ENCODE measurements around the gene RRAGC. TPM values are rescaled to one million over a fixed set of nuclear protein-coding genes. Genes with fewer than 3 reads are reported as not detected.

Gene RRAGC
- 19.4 TPM for polyA plus RNA-seq (2013, experiment 1 of 2)
- polyA plus RNA-seq (2013, experiment 2 of 2) = 18.9 TPM

GRCh38 chr1:38859561-38860453, at the start of gene RRAGC:
Gene RRAGC (minus strand): TSS chr1:38859772. CDS start chr1:38859646, 126 bp downstream.
- Histone ChIP-seq H3K4me3 (ENCODE audit: extremely low read depth, insufficient read depth, low read length, poor library complexity, severe bottlenecking) (peak within 1 kb of the TSS; percentile 85), H3K27ac (ENCODE audit: low read depth, low read length, severe bottlenecking) (peak within 1 kb of the TSS; percentile 19), H3K4me1 (ENCODE audit: control insufficient read depth, insufficient read depth, low read length, poor library complexity, severe bottlenecking) (no peaks in the 10 kb centered on the region), H3K9me3 (ENCODE audit: control insufficient read depth, low read length) (no peaks in the 10 kb centered on the region), H3K36me3 (ENCODE audit: control insufficient read depth, insufficient read depth, low read length) (peaks cover 31% of the 10 kb centered on the region)
- 1% methylated on average over 32 to 49 of the region's 70 CpGs for WGBS, 2 experiments (ENCODE audit: insufficient coverage in 2 of 2)

- H3K4me1 ChIP-seq (ENCODE audit: control insufficient read depth, insufficient read depth, low read length, poor library complexity, severe bottlenecking) = no peaks in the 10 kb centered on the region
- 91 to 93% methylated on average over 11 to 13 of the region's 13 CpGs for WGBS, 2 experiments (ENCODE audit: insufficient coverage in 2 of 2)
- H3K4me3 ChIP-seq (ENCODE audit: extremely low read depth, insufficient read depth, low read length, poor library complexity, severe bottlenecking) = no peak overlapping the region
- no peaks in the 10 kb centered on the region for H3K9me3 ChIP-seq (ENCODE audit: control insufficient read depth, low read length)
- no peaks in the 10 kb centered on the region for H3K36me3 ChIP-seq (ENCODE audit: control insufficient read depth, insufficient read depth, low read length)
- no peak overlapping the region for H3K27ac ChIP-seq (ENCODE audit: low read depth, low read length, severe bottlenecking)
Measured at GRCh38 chr1:38908821-38909220, 49.2 kb upstream of the RRAGC start.

GRCh38 chr1:38905985-38906384, 46.4 kb upstream of the RRAGC start:
- Histone ChIP-seq H3K27ac (ENCODE audit: low read depth, low read length, severe bottlenecking) (no peak overlapping the region), H3K4me1 (ENCODE audit: control insufficient read depth, insufficient read depth, low read length, poor library complexity, severe bottlenecking) (no peaks in the 10 kb centered on the region), H3K36me3 (ENCODE audit: control insufficient read depth, insufficient read depth, low read length) (no peaks in the 10 kb centered on the region), H3K4me3 (ENCODE audit: extremely low read depth, insufficient read depth, low read length, poor library complexity, severe bottlenecking) (no peak overlapping the region), H3K9me3 (ENCODE audit: control insufficient read depth, low read length) (no peaks in the 10 kb centered on the region)
- WGBS, 2 experiments (ENCODE audit: insufficient coverage in 2 of 2) = 80 to 100% methylated on average over 1 to 2 of the region's 2 CpGs

GRCh38 chr1:38899560-38899959, 40.0 kb upstream of the RRAGC start:
- WGBS, 2 experiments (ENCODE audit: insufficient coverage in 2 of 2) = 83 to 84% methylated on average over 1 to 3 of the region's 4 CpGs
- Histone ChIP-seq H3K27ac (ENCODE audit: low read depth, low read length, severe bottlenecking) (no peak overlapping the region), H3K4me3 (ENCODE audit: extremely low read depth, insufficient read depth, low read length, poor library complexity, severe bottlenecking) (no peak overlapping the region), H3K4me1 (ENCODE audit: control insufficient read depth, insufficient read depth, low read length, poor library complexity, severe bottlenecking) (no peaks in the 10 kb centered on the region), H3K36me3 (ENCODE audit: control insufficient read depth, insufficient read depth, low read length) (no peaks in the 10 kb centered on the region), H3K9me3 (ENCODE audit: control insufficient read depth, low read length) (no peaks in the 10 kb centered on the region)

GRCh38 chr1:38898653-38899230, 39.2 kb upstream of the RRAGC start:
- Histone ChIP-seq H3K4me3 (ENCODE audit: extremely low read depth, insufficient read depth, low read length, poor library complexity, severe bottlenecking) (no peak overlapping the region), H3K27ac (ENCODE audit: low read depth, low read length, severe bottlenecking) (no peak overlapping the region), H3K9me3 (ENCODE audit: control insufficient read depth, low read length) (no peaks in the 10 kb centered on the region), H3K36me3 (ENCODE audit: control insufficient read depth, insufficient read depth, low read length) (no peaks in the 10 kb centered on the region), H3K4me1 (ENCODE audit: control insufficient read depth, insufficient read depth, low read length, poor library complexity, severe bottlenecking) (no peaks in the 10 kb centered on the region)

GRCh38 chr1:38896169-38896568, 36.6 kb upstream of the RRAGC start:
- H3K27ac ChIP-seq (ENCODE audit: low read depth, low read length, severe bottlenecking) = no peak overlapping the region
- H3K9me3 ChIP-seq (ENCODE audit: control insufficient read depth, low read length) = no peaks in the 10 kb centered on the region
- no peaks in the 10 kb centered on the region for H3K36me3 ChIP-seq (ENCODE audit: control insufficient read depth, insufficient read depth, low read length)
- H3K4me3 ChIP-seq (ENCODE audit: extremely low read depth, insufficient read depth, low read length, poor library complexity, severe bottlenecking) = no peak overlapping the region
- 100% methylated on average over 1 of the region's 2 CpGs; no CpG with 5 or more reads in 1 of the 2 experiments for whole genome bisulfite sequencing, 2 experiments (ENCODE audit: insufficient coverage in 2 of 2)
- H3K4me1 ChIP-seq (ENCODE audit: control insufficient read depth, insufficient read depth, low read length, poor library complexity, severe bottlenecking) = no peaks in the 10 kb centered on the region

GRCh38 chr1:38892976-38893375, 33.4 kb upstream of the RRAGC start:
- Histone ChIP-seq H3K4me1 (ENCODE audit: control insufficient read depth, insufficient read depth, low read length, poor library complexity, severe bottlenecking) (no peaks in the 10 kb centered on the region), H3K36me3 (ENCODE audit: control insufficient read depth, insufficient read depth, low read length) (no peaks in the 10 kb centered on the region), H3K4me3 (ENCODE audit: extremely low read depth, insufficient read depth, low read length, poor library complexity, severe bottlenecking) (no peak overlapping the region), H3K27ac (ENCODE audit: low read depth, low read length, severe bottlenecking) (no peak overlapping the region), H3K9me3 (ENCODE audit: control insufficient read depth, low read length) (no peaks in the 10 kb centered on the region)
- no CpG with 5 or more reads among the region's 1 CpG for WGBS, 2 experiments (ENCODE audit: insufficient coverage in 2 of 2)

GRCh38 chr1:38891753-38892152, 32.2 kb upstream of the RRAGC start:
- no peak overlapping the region for H3K4me3 ChIP-seq (ENCODE audit: extremely low read depth, insufficient read depth, low read length, poor library complexity, severe bottlenecking)
- 80% methylated on average over 1 of the region's 1 CpG for WGBS, 2 experiments (ENCODE audit: insufficient coverage in 2 of 2)
- H3K4me1 ChIP-seq (ENCODE audit: control insufficient read depth, insufficient read depth, low read length, poor library complexity, severe bottlenecking) = no peaks in the 10 kb centered on the region
- H3K27ac ChIP-seq (ENCODE audit: low read depth, low read length, severe bottlenecking) = no peak overlapping the region
- no peaks in the 10 kb centered on the region for H3K9me3 ChIP-seq (ENCODE audit: control insufficient read depth, low read length)
- H3K36me3 ChIP-seq (ENCODE audit: control insufficient read depth, insufficient read depth, low read length) = no peaks in the 10 kb centered on the region

GRCh38 chr1:38889589-38889988, 30.0 kb upstream of the RRAGC start:
- no peaks in the 10 kb centered on the region for H3K4me1 ChIP-seq (ENCODE audit: control insufficient read depth, insufficient read depth, low read length, poor library complexity, severe bottlenecking)
- 80 to 100% methylated on average over 1 of the region's 5 CpGs for WGBS, 2 experiments (ENCODE audit: insufficient coverage in 2 of 2)
- H3K27ac ChIP-seq (ENCODE audit: low read depth, low read length, severe bottlenecking) = no peak overlapping the region
- no peaks in the 10 kb centered on the region for H3K36me3 ChIP-seq (ENCODE audit: control insufficient read depth, insufficient read depth, low read length)
- no peaks in the 10 kb centered on the region for H3K9me3 ChIP-seq (ENCODE audit: control insufficient read depth, low read length)
- H3K4me3 ChIP-seq (ENCODE audit: extremely low read depth, insufficient read depth, low read length, poor library complexity, severe bottlenecking) = no peak overlapping the region

- no peaks in the 10 kb centered on the region for H3K9me3 ChIP-seq (ENCODE audit: control insufficient read depth, low read length)
- no peaks in the 10 kb centered on the region for H3K4me1 ChIP-seq (ENCODE audit: control insufficient read depth, insufficient read depth, low read length, poor library complexity, severe bottlenecking)
- no peaks in the 10 kb centered on the region for H3K36me3 ChIP-seq (ENCODE audit: control insufficient read depth, insufficient read depth, low read length)
- no peak overlapping the region for H3K27ac ChIP-seq (ENCODE audit: low read depth, low read length, severe bottlenecking)
- WGBS, 2 experiments (ENCODE audit: insufficient coverage in 2 of 2) = 82 to 90% methylated on average over 8 of the region's 9 CpGs
- no peak overlapping the region for H3K4me3 ChIP-seq (ENCODE audit: extremely low read depth, insufficient read depth, low read length, poor library complexity, severe bottlenecking)
Measured at GRCh38 chr1:38888423-38889333, 29.1 kb upstream of the RRAGC start.
